Dedifferentiated amniotic fluid mesenchymal stem cell (primary cell): ENCODE measurements around the gene CNOT3.
"Not testable (repeated sequence)": the region's sequence is repeated elsewhere in the genome, so short reads cannot be mapped to it uniquely, and the experiment has no call there.

Source experiments
- DNase-seq: peaks from one replicate; pipeline ENCODE4 v3.0.0-alpha.2; 2016; ENCODE audit errors: extremely low spot score

CNOT3 gene

GRCh38 chr19:54137699-54138488 is at the start of gene CNOT3:
Gene CNOT3 (plus strand): TSS chr19:54137762. CDS start chr19:54142979, 5,217 bp downstream.
- no peak for DNase-seq

GRCh38 chr19:54094426-54095000 is 43.0 kb upstream of the CNOT3 start:
- no peak for DNase-seq

- no peak for DNase-seq
Measured at GRCh38 chr19:54095136-54095858, 42.3 kb upstream of the CNOT3 start.

GRCh38 chr19:54095859-54096616 is 41.5 kb upstream of the CNOT3 start:
- DNase-seq: peak; percentile 22

- peak; percentile 17 for DNase-seq
Measured at GRCh38 chr19:54096617-54097106, 40.9 kb upstream of the CNOT3 start.

- DNase-seq: no peak
Measured at GRCh38 chr19:54099190-54099902, 38.2 kb upstream of the CNOT3 start.

GRCh38 chr19:54099903-54100255 is 37.7 kb upstream of the CNOT3 start:
- DNase-seq: not testable (repeated sequence)

- no peak for DNase-seq
Measured at GRCh38 chr19:54100561-54100960, 37.0 kb upstream of the CNOT3 start, which contains the start of gene OSCAR. Gene OSCAR (minus strand): TSS chr19:54100803. CDS start chr19:54100792, 11 bp downstream.

GRCh38 chr19:54102421-54103169 is 35.0 kb upstream of the CNOT3 start, which contains the start of gene NDUFA3:
Gene NDUFA3 (plus strand): TSS chr19:54102855. CDS start chr19:54102879, 24 bp downstream.
- peak; percentile 98 for DNase-seq

GRCh38 chr19:54104998-54105715 is 32.4 kb upstream of the CNOT3 start:
- no peak for DNase-seq

- no peak for DNase-seq
Measured at GRCh38 chr19:54105796-54106195, 31.8 kb upstream of the CNOT3 start.

GRCh38 chr19:54106716-54107115 is 30.8 kb upstream of the CNOT3 start:
- DNase-seq: no peak

- DNase-seq: no peak
Measured at GRCh38 chr19:54107876-54108490, 29.6 kb upstream of the CNOT3 start.

- DNase-seq: no peak
Measured at GRCh38 chr19:54108496-54108895, 29.1 kb upstream of the CNOT3 start.

GRCh38 chr19:54109651-54110050 is 27.9 kb upstream of the CNOT3 start:
- DNase-seq: no peak

- DNase-seq: no peak
Measured at GRCh38 chr19:54114340-54115108, 23.0 kb upstream of the CNOT3 start.

- peak; percentile 99 for DNase-seq
Measured at GRCh38 chr19:54115109-54116063, 22.2 kb upstream of the CNOT3 start, which contains the start of the genes PRPF31 and TFPT. Gene PRPF31 (plus strand): TSS chr19:54115754. CDS start chr19:54118279, 2,525 bp downstream. Gene TFPT (minus strand): TSS chr19:54115657. CDS start chr19:54115269, 388 bp downstream.
